Measurements from ENCODE around the gene YTHDF1.

YTHDF1 gene

GRCh38 chr20:63246490-63247288 is 30.8 kb upstream of the YTHDF1 start:
- Histone ChIP-seq H3K4me3 (ENCODE audit: low read depth in 1 of 2, low read length in 2 of 2) (no peak overlapping the region), H3K9me3 (ENCODE audit: control insufficient read depth in 1 of 2, low read length in 2 of 2) (no peaks in the 10 kb centered on the region), H3K27me3 (ENCODE audit: low read depth, low read length) (peaks cover 6% of the 10 kb centered on the region), H3K36me3 (ENCODE audit: control insufficient read depth in 1 of 2, insufficient read depth in 2 of 2, low read length in 2 of 2) (no peaks in the 10 kb centered on the region), H3K4me1 (ENCODE audit: control insufficient read depth in 1 of 2, insufficient read depth in 2 of 2, low read length in 2 of 2) (no peaks in the 10 kb centered on the region), H3K27ac (ENCODE audit: low read length) (no peak overlapping the region)

- Histone ChIP-seq H3K4me1 (ENCODE audit: control insufficient read depth in 1 of 2, insufficient read depth in 2 of 2, low read length in 2 of 2) (no peaks in the 10 kb centered on the region), H3K9me3 (ENCODE audit: control insufficient read depth in 1 of 2, low read length in 2 of 2) (no peaks in the 10 kb centered on the region), H3K36me3 (ENCODE audit: control insufficient read depth in 1 of 2, insufficient read depth in 2 of 2, low read length in 2 of 2) (no peaks in the 10 kb centered on the region), H3K27me3 (ENCODE audit: low read depth, low read length) (peaks cover 6% of the 10 kb centered on the region), H3K4me3 (ENCODE audit: low read depth in 1 of 2, low read length in 2 of 2) (no peak overlapping the region), H3K27ac (ENCODE audit: low read length) (no peak overlapping the region)
Measured at GRCh38 chr20:63244468-63244867, 28.5 kb upstream of the YTHDF1 start.

- H3K9me3 ChIP-seq (ENCODE audit: control insufficient read depth in 1 of 2, low read length in 2 of 2): no peaks in the 10 kb centered on the region
- no peak overlapping the region for H3K4me3 ChIP-seq (ENCODE audit: low read depth in 1 of 2, low read length in 2 of 2)
- H3K4me1 ChIP-seq (ENCODE audit: control insufficient read depth in 1 of 2, insufficient read depth in 2 of 2, low read length in 2 of 2): no peaks in the 10 kb centered on the region
- no peak overlapping the region for H3K27ac ChIP-seq (ENCODE audit: low read length)
- H3K27me3 ChIP-seq (ENCODE audit: low read depth, low read length): peaks cover 6% of the 10 kb centered on the region
- H3K36me3 ChIP-seq (ENCODE audit: control insufficient read depth in 1 of 2, insufficient read depth in 2 of 2, low read length in 2 of 2): no peaks in the 10 kb centered on the region
Measured at GRCh38 chr20:63243604-63244247, 27.8 kb upstream of the YTHDF1 start.

GRCh38 chr20:63242736-63243135 is 26.8 kb upstream of the YTHDF1 start:
- no peaks in the 10 kb centered on the region for H3K4me1 ChIP-seq (ENCODE audit: control insufficient read depth in 1 of 2, insufficient read depth in 2 of 2, low read length in 2 of 2)
- no peak overlapping the region for H3K27ac ChIP-seq (ENCODE audit: low read length)
- no peaks in the 10 kb centered on the region for H3K36me3 ChIP-seq (ENCODE audit: control insufficient read depth in 1 of 2, insufficient read depth in 2 of 2, low read length in 2 of 2)
- no peak overlapping the region for H3K4me3 ChIP-seq (ENCODE audit: low read depth in 1 of 2, low read length in 2 of 2)
- H3K27me3 ChIP-seq (ENCODE audit: low read depth, low read length): peaks cover 6% of the 10 kb centered on the region
- no peaks in the 10 kb centered on the region for H3K9me3 ChIP-seq (ENCODE audit: control insufficient read depth in 1 of 2, low read length in 2 of 2)

- Histone ChIP-seq H3K36me3 (ENCODE audit: control insufficient read depth in 1 of 2, insufficient read depth in 2 of 2, low read length in 2 of 2) (no peaks in the 10 kb centered on the region), H3K9me3 (ENCODE audit: control insufficient read depth in 1 of 2, low read length in 2 of 2) (no peaks in the 10 kb centered on the region), H3K4me1 (ENCODE audit: control insufficient read depth in 1 of 2, insufficient read depth in 2 of 2, low read length in 2 of 2) (no peaks in the 10 kb centered on the region), H3K4me3 (ENCODE audit: low read depth in 1 of 2, low read length in 2 of 2) (no peak overlapping the region), H3K27ac (ENCODE audit: low read length) (no peak overlapping the region), H3K27me3 (ENCODE audit: low read depth, low read length) (no peaks in the 10 kb centered on the region)
Measured at GRCh38 chr20:63241272-63241671, 25.3 kb upstream of the YTHDF1 start.

GRCh38 chr20:63240004-63240403 is 24.1 kb upstream of the YTHDF1 start:
- H3K4me1 ChIP-seq (ENCODE audit: control insufficient read depth in 1 of 2, insufficient read depth in 2 of 2, low read length in 2 of 2): no peaks in the 10 kb centered on the region
- no peak overlapping the region for H3K27ac ChIP-seq (ENCODE audit: low read length)
- H3K9me3 ChIP-seq (ENCODE audit: control insufficient read depth in 1 of 2, low read length in 2 of 2): no peaks in the 10 kb centered on the region
- no peak overlapping the region for H3K4me3 ChIP-seq (ENCODE audit: low read depth in 1 of 2, low read length in 2 of 2)
- no peaks in the 10 kb centered on the region for H3K36me3 ChIP-seq (ENCODE audit: control insufficient read depth in 1 of 2, insufficient read depth in 2 of 2, low read length in 2 of 2)
- no peaks in the 10 kb centered on the region for H3K27me3 ChIP-seq (ENCODE audit: low read depth, low read length)

GRCh38 chr20:63239431-63239830 is 23.5 kb upstream of the YTHDF1 start:
- no peaks in the 10 kb centered on the region for H3K4me1 ChIP-seq (ENCODE audit: control insufficient read depth in 1 of 2, insufficient read depth in 2 of 2, low read length in 2 of 2)
- H3K36me3 ChIP-seq (ENCODE audit: control insufficient read depth in 1 of 2, insufficient read depth in 2 of 2, low read length in 2 of 2): no peaks in the 10 kb centered on the region
- no peaks in the 10 kb centered on the region for H3K9me3 ChIP-seq (ENCODE audit: control insufficient read depth in 1 of 2, low read length in 2 of 2)
- no peak overlapping the region for H3K27ac ChIP-seq (ENCODE audit: low read length)
- no peaks in the 10 kb centered on the region for H3K27me3 ChIP-seq (ENCODE audit: low read depth, low read length)
- H3K4me3 ChIP-seq (ENCODE audit: low read depth in 1 of 2, low read length in 2 of 2): no peak overlapping the region

GRCh38 chr20:63238514-63239125 is 22.7 kb upstream of the YTHDF1 start:
- Histone ChIP-seq H3K4me1 (ENCODE audit: control insufficient read depth in 1 of 2, insufficient read depth in 2 of 2, low read length in 2 of 2) (no peaks in the 10 kb centered on the region), H3K4me3 (ENCODE audit: low read depth in 1 of 2, low read length in 2 of 2) (no peak overlapping the region), H3K27ac (ENCODE audit: low read length) (no peak overlapping the region), H3K27me3 (ENCODE audit: low read depth, low read length) (no peaks in the 10 kb centered on the region), H3K36me3 (ENCODE audit: control insufficient read depth in 1 of 2, insufficient read depth in 2 of 2, low read length in 2 of 2) (no peaks in the 10 kb centered on the region), H3K9me3 (ENCODE audit: control insufficient read depth in 1 of 2, low read length in 2 of 2) (no peaks in the 10 kb centered on the region)

GRCh38 chr20:63238031-63238430 is 22.1 kb upstream of the YTHDF1 start:
- Histone ChIP-seq H3K9me3 (ENCODE audit: control insufficient read depth in 1 of 2, low read length in 2 of 2) (no peaks in the 10 kb centered on the region), H3K27me3 (ENCODE audit: low read depth, low read length) (no peaks in the 10 kb centered on the region), H3K4me1 (ENCODE audit: control insufficient read depth in 1 of 2, insufficient read depth in 2 of 2, low read length in 2 of 2) (no peaks in the 10 kb centered on the region), H3K27ac (ENCODE audit: low read length) (no peak overlapping the region), H3K36me3 (ENCODE audit: control insufficient read depth in 1 of 2, insufficient read depth in 2 of 2, low read length in 2 of 2) (no peaks in the 10 kb centered on the region), H3K4me3 (ENCODE audit: low read depth in 1 of 2, low read length in 2 of 2) (no peak overlapping the region)

- no peak overlapping the region for H3K4me3 ChIP-seq (ENCODE audit: low read depth in 1 of 2, low read length in 2 of 2)
- no peaks in the 10 kb centered on the region for H3K4me1 ChIP-seq (ENCODE audit: control insufficient read depth in 1 of 2, insufficient read depth in 2 of 2, low read length in 2 of 2)
- H3K27ac ChIP-seq (ENCODE audit: low read length): no peak overlapping the region
- H3K36me3 ChIP-seq (ENCODE audit: control insufficient read depth in 1 of 2, insufficient read depth in 2 of 2, low read length in 2 of 2): no peaks in the 10 kb centered on the region
- no peaks in the 10 kb centered on the region for H3K9me3 ChIP-seq (ENCODE audit: control insufficient read depth in 1 of 2, low read length in 2 of 2)
- H3K27me3 ChIP-seq (ENCODE audit: low read depth, low read length): no peaks in the 10 kb centered on the region
Measured at GRCh38 chr20:63236116-63236837, 20.3 kb upstream of the YTHDF1 start.

GRCh38 chr20:63235399-63235983 is 19.6 kb upstream of the YTHDF1 start, which contains the start of gene BIRC7:
TSS of gene BIRC7 (plus strand) at chr20:63235905. CDS start at chr20:63236097, 192 bp downstream.
- no peaks in the 10 kb centered on the region for H3K36me3 ChIP-seq (ENCODE audit: control insufficient read depth in 1 of 2, insufficient read depth in 2 of 2, low read length in 2 of 2)
- H3K4me1 ChIP-seq (ENCODE audit: control insufficient read depth in 1 of 2, insufficient read depth in 2 of 2, low read length in 2 of 2): no peaks in the 10 kb centered on the region
- peaks cover 2% of the 10 kb centered on the region for H3K27me3 ChIP-seq (ENCODE audit: low read depth, low read length)
- no peaks in the 10 kb centered on the region for H3K9me3 ChIP-seq (ENCODE audit: control insufficient read depth in 1 of 2, low read length in 2 of 2)
- H3K4me3 ChIP-seq (ENCODE audit: low read depth in 1 of 2, low read length in 2 of 2): no peak within 1 kb of the TSS
- no peak within 1 kb of the TSS for H3K27ac ChIP-seq (ENCODE audit: low read length)

Measured in muscle layer of duodenum (tissue), 2 donors.